CD8-positive, alpha-beta memory T cell (primary cell): ENCODE results near the gene SREBF1. TPM values are rescaled to one million over a fixed set of nuclear protein-coding genes. Genes with fewer than 3 reads are reported as not detected.
"Not testable (repeated sequence)": the region's sequence is repeated elsewhere in the genome, so short reads cannot be mapped to it uniquely, and the experiment has no call there.

Experiments used
- CTCF ChIA-PET: fragments of 350-600 bp; sonication (Branson Sonifier 250); formaldehyde crosslinking; loops from one replicate; lab custom pipeline; 2021; ENCODE audit warnings: antibody characterized with exemption; lab: Charles Lee
- POLR2A ChIA-PET: fragments of 350-600 bp; sonication (Branson Sonifier 250); formaldehyde crosslinking; loops from one replicate; lab custom pipeline; 2021; ENCODE audit warnings: antibody characterized with exemption; lab: Charles Lee
- DNase-seq, 5 donors: peaks; one replicate each; pipeline versions ENCODE4 v3.0.0 to v3.0.0-alpha.2; 2020 to 2022; ENCODE audit warnings: mixed read lengths in 1 of 5
- H3K27ac ChIP-seq: one replicate; pipeline ENCODE4 v1.7.0; 2013; ENCODE audit warnings: low read depth, mild to moderate bottlenecking, low read length, moderate library complexity
- H3K27me3 ChIP-seq: 2 replicates; pipeline ENCODE4 v1.7.0; 2013; ENCODE audit warnings: low read length, mild to moderate bottlenecking; ENCODE audit not compliant: insufficient read depth, poor library complexity, severe bottlenecking
- H3K36me3 ChIP-seq: 2 replicates; pipeline ENCODE4 v1.7.0; 2013; ENCODE audit warnings: mild to moderate bottlenecking, low read length, moderate library complexity; ENCODE audit not compliant: insufficient read depth
- H3K4me1 ChIP-seq: 2 replicates; pipeline ENCODE4 v1.7.0; 2013; ENCODE audit warnings: mild to moderate bottlenecking, low read length, moderate library complexity; ENCODE audit not compliant: insufficient read depth
- H3K4me3 ChIP-seq: 2 replicates; pipeline ENCODE4 v1.7.0; 2013; ENCODE audit warnings: mild to moderate bottlenecking, low read length
- H3K9me3 ChIP-seq: 2 replicates; pipeline ENCODE4 v1.7.0; 2013; ENCODE audit warnings: mild to moderate bottlenecking, low read length
- H3K27ac Mint-ChIP-seq, 8 donors: one replicate each; pipeline ENCODE4 v1.8.0; 2020 to 2021; ENCODE audit warnings: mixed read lengths in 8 of 8, mild to moderate bottlenecking in 6 of 8, inconsistent platforms in 3 of 8, moderate library complexity in 3 of 8
- H3K27me3 Mint-ChIP-seq, 2 donors: one replicate each; pipeline ENCODE4 v1.8.0; 2020 to 2021; ENCODE audit warnings: mixed read lengths in 2 of 2, mild to moderate bottlenecking in 1 of 2, moderate library complexity in 1 of 2
- H3K36me3 Mint-ChIP-seq, 3 donors: one replicate each; pipeline ENCODE4 v1.8.0; 2020 to 2021; ENCODE audit warnings: mixed read lengths in 3 of 3, inconsistent platforms in 1 of 3, mild to moderate bottlenecking in 1 of 3
- H3K4me1 Mint-ChIP-seq, 3 donors: one replicate each; pipeline ENCODE4 v1.8.0; 2020 to 2021; ENCODE audit warnings: mixed read lengths in 3 of 3, inconsistent platforms in 1 of 3, mild to moderate bottlenecking in 1 of 3
- H3K4me3 Mint-ChIP-seq, 7 donors: one replicate each; pipeline ENCODE4 v1.8.0; 2020 to 2021; ENCODE audit warnings: mixed read lengths in 7 of 7, mild to moderate bottlenecking in 6 of 7, moderate library complexity in 4 of 7, inconsistent platforms in 2 of 7
- H3K9me3 Mint-ChIP-seq, 5 donors: one replicate each; pipeline ENCODE4 v1.8.0; 2020 to 2022; ENCODE audit warnings: mixed read lengths in 5 of 5, mild to moderate bottlenecking in 3 of 5, moderate library complexity in 2 of 5, inconsistent platforms in 1 of 5
- polyA plus RNA-seq: library from polyadenylated mRNA; unstranded; fragments of 300-500 nt; fragmentation: Illumina TruSeq; gene quantifications from one replicate; pipeline ENCODE4 v1.2.3, GENCODE V29; 2021
- total RNA-seq, 2 experiments: library from RNA; stranded (reverse); gene quantifications; one replicate each; pipeline ENCODE4 v1.2.3, GENCODE V29; 2021

Gene SREBF1
- total and polyA plus RNA-seq, 3 experiments from 2014 or later: 16.4 to 29.6 (median 27.2) TPM

DNA sequence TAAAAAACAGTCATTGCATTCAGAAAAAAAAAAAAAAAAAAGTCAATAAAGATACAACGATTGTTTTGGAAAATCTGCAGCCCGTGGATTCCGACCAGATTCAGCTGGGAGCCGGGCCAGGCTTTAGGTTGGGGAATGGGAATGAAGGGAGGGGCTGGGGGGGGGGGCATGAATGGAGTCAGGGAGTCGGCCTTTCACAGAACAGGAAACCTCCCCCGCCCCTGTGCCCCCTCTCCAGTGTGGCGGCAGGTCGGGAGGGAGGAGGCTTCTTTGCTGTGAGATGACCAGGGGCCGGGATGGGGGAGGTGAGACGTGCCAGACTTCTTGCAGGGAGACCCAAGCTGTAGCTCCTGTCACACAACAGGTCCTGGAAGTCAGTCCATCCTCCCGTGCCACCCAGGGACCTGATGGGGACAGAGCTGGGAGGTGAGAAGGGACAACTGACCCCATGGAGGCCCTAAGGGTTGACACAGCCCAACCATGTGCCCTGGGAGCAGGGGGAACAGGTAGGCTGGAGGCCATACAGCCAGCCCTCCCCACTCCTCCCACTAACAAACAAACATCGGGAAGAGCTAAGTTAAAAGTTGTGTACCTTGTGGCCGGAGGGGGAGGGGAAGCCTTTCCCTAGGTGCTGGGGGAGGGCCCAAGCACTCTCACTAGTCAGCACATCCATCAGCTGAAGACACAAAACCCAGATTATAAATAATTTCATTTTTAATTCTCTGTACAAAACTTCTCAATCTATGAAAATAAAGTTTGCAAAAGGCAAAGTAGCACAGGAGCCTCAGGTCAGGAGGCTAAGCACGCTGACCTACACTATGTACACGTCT lies 25.2 kb downstream of the SREBF1 start:
- Histone ChIP-seq H3K27ac (no peak overlapping the region), H3K9me3 (no peaks in the 10 kb centered on the region), H3K4me3 (no peak overlapping the region), H3K4me1 (peaks cover 7% of the 10 kb centered on the region), H3K27me3 (no peaks in the 10 kb centered on the region), H3K36me3 (no peaks in the 10 kb centered on the region)
- Mint-ChIP-seq H3K4me3 (no peak overlapping the region), H3K27ac (peak overlapping the region in 5 of 8 donors; percentile 29 to 78 (median 50)), H3K36me3 (peaks cover 0 to 42% (median 0%) of the 10 kb centered on the region in 3 donors), H3K27me3 (no peaks in the 10 kb centered on the region), H3K4me1 (peaks cover 6 to 20% (median 12%) of the 10 kb centered on the region in 3 donors), H3K9me3 (no peaks in the 10 kb centered on the region)
- CTCF ChIA-PET: interaction anchor here (0.7 to 6.2 kb wide), 20 partner anchors 9 to 224 kb away, joined by 3 to 116 read pairs (median 4); no protein-coding TSS in a partner anchor
- POLR2A ChIA-PET: interaction anchor here (1.7 kb wide), 1 partner anchor 24 kb away, joined by 4 read pairs; no protein-coding TSS in a partner anchor
- no peak for DNase-seq

GRCh38 chr17:17810895-17811248 lies 25.9 kb downstream of the SREBF1 start:
- DNase-seq: no peak
- Mint-ChIP-seq H3K27ac (peak overlapping the region in 1 of 8 donors; percentile 73), H3K27me3 (no peaks in the 10 kb centered on the region), H3K9me3 (no peaks in the 10 kb centered on the region), H3K4me3 (no peak overlapping the region), H3K36me3 (peaks cover 0 to 40% (median 4%) of the 10 kb centered on the region in 3 donors), H3K4me1 (peaks cover 6 to 20% (median 15%) of the 10 kb centered on the region in 3 donors)
- H3K4me1 ChIP-seq: peaks cover 7% of the 10 kb centered on the region
- no peaks in the 10 kb centered on the region for H3K36me3 ChIP-seq
- H3K27ac ChIP-seq: no peak overlapping the region
- H3K27me3 ChIP-seq: no peaks in the 10 kb centered on the region
- no peak overlapping the region for H3K4me3 ChIP-seq
- no peaks in the 10 kb centered on the region for H3K9me3 ChIP-seq
- CTCF ChIA-PET: interaction anchor here (1.0 to 6.2 kb wide), 8 partner anchors 8 to 131 kb away, joined by 3 to 116 read pairs (median 10); no protein-coding TSS in a partner anchor
- POLR2A ChIA-PET: no interaction called here

- peaks cover 7% of the 10 kb centered on the region for H3K4me1 ChIP-seq
- H3K4me3 ChIP-seq: no peak overlapping the region
- Mint-ChIP-seq H3K4me1 (peaks cover 6 to 20% (median 15%) of the 10 kb centered on the region in 3 donors), H3K36me3 (peaks cover 0 to 40% (median 4%) of the 10 kb centered on the region in 3 donors), H3K4me3 (no peak overlapping the region), H3K27me3 (no peaks in the 10 kb centered on the region), H3K27ac (peak overlapping the region in 1 of 8 donors; percentile 73), H3K9me3 (no peaks in the 10 kb centered on the region)
- H3K9me3 ChIP-seq: no peaks in the 10 kb centered on the region
- no peak overlapping the region for H3K27ac ChIP-seq
- ChIA-PET POLR2A (no interaction called here), CTCF (interaction anchor here (3.1 to 6.2 kb wide), 2 partner anchors 12 to 48 kb away, joined by 27 to 116 read pairs; no protein-coding TSS in a partner anchor)
- DNase-seq: no peak
- H3K27me3 ChIP-seq: no peaks in the 10 kb centered on the region
- no peaks in the 10 kb centered on the region for H3K36me3 ChIP-seq
Observed at GRCh38 chr17:17810084-17810894, 26.5 kb downstream of the SREBF1 start.

- H3K36me3 ChIP-seq: no peaks in the 10 kb centered on the region
- Mint-ChIP-seq H3K27ac (no peak overlapping the region), H3K9me3 (no peaks in the 10 kb centered on the region), H3K4me1 (peaks cover 6 to 20% (median 15%) of the 10 kb centered on the region in 3 donors), H3K27me3 (no peaks in the 10 kb centered on the region), H3K36me3 (peaks cover 0 to 37% (median 4%) of the 10 kb centered on the region in 3 donors), H3K4me3 (no peak overlapping the region)
- ChIA-PET CTCF (interaction anchor here (0.7 to 6.2 kb wide), 3 partner anchors 49 to 229 kb away, joined by 3 to 116 read pairs (median 3); no protein-coding TSS in a partner anchor), POLR2A (no interaction called here)
- DNase-seq: no peak
- H3K9me3 ChIP-seq: no peaks in the 10 kb centered on the region
- no peak overlapping the region for H3K4me3 ChIP-seq
- peaks cover 7% of the 10 kb centered on the region for H3K4me1 ChIP-seq
- no peak overlapping the region for H3K27ac ChIP-seq
- H3K27me3 ChIP-seq: no peaks in the 10 kb centered on the region
Observed at GRCh38 chr17:17809531-17810083, 27.2 kb downstream of the SREBF1 start.

- H3K9me3 Mint-ChIP-seq: no peaks in the 10 kb centered on the region
- peaks cover 6 to 20% (median 17%) of the 10 kb centered on the region in 3 donors for H3K4me1 Mint-ChIP-seq
- Histone ChIP-seq H3K4me3 (no peak overlapping the region), H3K4me1 (peaks cover 7% of the 10 kb centered on the region), H3K9me3 (no peaks in the 10 kb centered on the region), H3K27ac (no peak overlapping the region), H3K27me3 (no peaks in the 10 kb centered on the region), H3K36me3 (no peaks in the 10 kb centered on the region)
- H3K4me3 Mint-ChIP-seq: peak overlapping the region in 1 of 7 donors; percentile 6
- peak overlapping the region in 4 of 8 donors; percentile 45 to 78 (median 60) for H3K27ac Mint-ChIP-seq
- no peak for DNase-seq
- POLR2A ChIA-PET: interaction anchor here (0.7 kb wide), 1 partner anchor 145 kb away, joined by 3 read pairs; no protein-coding TSS in a partner anchor
- peaks cover 0 to 39% (median 4%) of the 10 kb centered on the region in 3 donors for H3K36me3 Mint-ChIP-seq
- H3K27me3 Mint-ChIP-seq: no peaks in the 10 kb centered on the region
- CTCF ChIA-PET: interaction anchor here (0.7 to 1.8 kb wide), 3 partner anchors 53 to 229 kb away, joined by 3 to 6 read pairs (median 3); no protein-coding TSS in a partner anchor
Observed at GRCh38 chr17:17808706-17809432, 27.9 kb downstream of the SREBF1 start.

- H3K27me3 ChIP-seq, H3K36me3 ChIP-seq, H3K4me3 Mint-ChIP-seq, H3K4me3 ChIP-seq, H3K9me3 Mint-ChIP-seq, H3K27me3 Mint-ChIP-seq, H3K9me3 ChIP-seq, H3K4me1 ChIP-seq, H3K27ac ChIP-seq, DNase-seq: not testable (repeated sequence)
- peaks cover 6 to 20% (median 17%) of the 10 kb centered on the region in 3 donors for H3K4me1 Mint-ChIP-seq
- CTCF ChIA-PET: interaction anchor here (1.8 kb wide), 1 partner anchor 54 kb away, joined by 6 read pairs; no protein-coding TSS in a partner anchor
- POLR2A ChIA-PET: interaction anchor here (0.7 kb wide), 1 partner anchor 144 kb away, joined by 3 read pairs; no protein-coding TSS in a partner anchor
- peak overlapping the region in 2 of 8 donors; percentile 10 to 51 for H3K27ac Mint-ChIP-seq
- peaks cover 0 to 40% (median 4%) of the 10 kb centered on the region in 3 donors for H3K36me3 Mint-ChIP-seq
Observed at GRCh38 chr17:17808200-17808599, 28.6 kb downstream of the SREBF1 start.

GRCh38 chr17:17807440-17807839 lies 29.3 kb downstream of the SREBF1 start:
- H3K9me3 Mint-ChIP-seq: no peaks in the 10 kb centered on the region
- H3K36me3 Mint-ChIP-seq: peaks cover 0 to 36% (median 4%) of the 10 kb centered on the region in 3 donors
- H3K4me3 Mint-ChIP-seq: no peak overlapping the region
- Histone ChIP-seq H3K9me3 (no peaks in the 10 kb centered on the region), H3K27ac (no peak overlapping the region), H3K4me3 (no peak overlapping the region), H3K4me1 (peaks cover 7% of the 10 kb centered on the region), H3K36me3 (no peaks in the 10 kb centered on the region), H3K27me3 (no peaks in the 10 kb centered on the region)
- no peak for DNase-seq
- peaks cover 6 to 20% (median 17%) of the 10 kb centered on the region in 3 donors for H3K4me1 Mint-ChIP-seq
- no peaks in the 10 kb centered on the region for H3K27me3 Mint-ChIP-seq
- CTCF ChIA-PET: interaction anchor here (1.8 kb wide), 1 partner anchor 54 kb away, joined by 6 read pairs; no protein-coding TSS in a partner anchor
- peak overlapping the region in 3 of 8 donors; percentile 10 to 51 (median 50) for H3K27ac Mint-ChIP-seq
- POLR2A ChIA-PET: no interaction called here
